ENCODE measurements around the gene C19orf47.

C19orf47 gene

DNA sequence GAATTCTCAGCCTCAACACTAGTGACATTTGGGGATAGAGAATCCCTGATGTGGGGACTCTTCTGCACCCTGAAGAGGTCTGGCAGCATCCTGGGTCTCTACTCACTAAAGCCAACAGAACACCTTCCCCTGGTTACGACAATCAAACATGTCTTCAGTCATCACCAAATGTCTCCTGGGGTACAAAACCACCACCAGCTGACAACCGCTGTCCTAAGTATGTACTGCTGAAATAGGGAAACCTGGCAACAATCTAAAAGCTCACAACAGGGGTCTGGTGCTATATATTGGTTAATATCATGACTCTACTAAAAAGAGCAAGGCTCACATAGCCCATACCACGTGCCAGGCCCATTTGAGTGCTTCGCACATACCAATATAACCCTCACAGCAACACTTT lies 76.5 kb downstream of the C19orf47 start:
- no peaks in the 10 kb centered on the region for H3K9me2 ChIP-seq (replicated peaks; ENCODE audit: low read depth, low read length)
- no peak overlapping the region for H3K4me3 ChIP-seq (ENCODE audit: low read length, poor library complexity, severe bottlenecking)
- peaks cover 87% of the 10 kb centered on the region for H3K79me2 ChIP-seq (ENCODE audit: insufficient read depth, low read length)
- TF ChIP-seq EZH2phosphoT487 (IDR thresholded peaks at IDR 0.05; ENCODE audit: borderline replicate concordance) = no peak
- TF ChIP-seq, protein P1, sequence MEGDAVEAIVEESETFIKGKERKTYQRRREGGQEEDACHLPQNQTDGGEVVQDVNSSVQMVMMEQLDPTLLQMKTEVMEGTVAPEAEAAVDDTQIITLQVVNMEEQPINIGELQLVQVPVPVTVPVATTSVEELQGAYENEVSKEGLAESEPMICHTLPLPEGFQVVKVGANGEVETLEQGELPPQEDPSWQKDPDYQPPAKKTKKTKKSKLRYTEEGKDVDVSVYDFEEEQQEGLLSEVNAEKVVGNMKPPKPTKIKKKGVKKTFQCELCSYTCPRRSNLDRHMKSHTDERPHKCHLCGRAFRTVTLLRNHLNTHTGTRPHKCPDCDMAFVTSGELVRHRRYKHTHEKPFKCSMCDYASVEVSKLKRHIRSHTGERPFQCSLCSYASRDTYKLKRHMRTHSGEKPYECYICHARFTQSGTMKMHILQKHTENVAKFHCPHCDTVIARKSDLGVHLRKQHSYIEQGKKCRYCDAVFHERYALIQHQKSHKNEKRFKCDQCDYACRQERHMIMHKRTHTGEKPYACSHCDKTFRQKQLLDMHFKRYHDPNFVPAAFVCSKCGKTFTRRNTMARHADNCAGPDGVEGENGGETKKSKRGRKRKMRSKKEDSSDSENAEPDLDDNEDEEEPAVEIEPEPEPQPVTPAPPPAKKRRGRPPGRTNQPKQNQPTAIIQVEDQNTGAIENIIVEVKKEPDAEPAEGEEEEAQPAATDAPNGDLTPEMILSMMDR (conservative IDR thresholded peaks at IDR 0.05; ENCODE audit: low read length) = no peak
- H3K4me2 ChIP-seq (ENCODE audit: low read depth, low read length, poor library complexity, severe bottlenecking) = no peak overlapping the region
- no peaks in the 10 kb centered on the region for H3K9me3 ChIP-seq (ENCODE audit: insufficient read depth, low read depth, low read length)
- no peaks in the 10 kb centered on the region for H3K27me3 ChIP-seq (ENCODE audit: insufficient read depth, low read length, poor library complexity, severe bottlenecking)
- H3K36me3 ChIP-seq (ENCODE audit: insufficient read depth, low read length) = no peaks in the 10 kb centered on the region
- H3K4me1 ChIP-seq (ENCODE audit: insufficient read depth, low read length, poor library complexity, severe bottlenecking) = no peaks in the 10 kb centered on the region
- peaks cover 30% of the 10 kb centered on the region for H4K20me1 ChIP-seq (ENCODE audit: insufficient read depth, low read length, poor library complexity, severe bottlenecking)
- H3F3A ChIP-seq (ENCODE audit: low read depth) = no peaks in the 10 kb centered on the region
- no peak overlapping the region for H3K9ac ChIP-seq (ENCODE audit: low read depth, low read length, poor library complexity, severe bottlenecking)
- no peak overlapping the region for H2AFZ ChIP-seq (ENCODE audit: low read length)

DNA sequence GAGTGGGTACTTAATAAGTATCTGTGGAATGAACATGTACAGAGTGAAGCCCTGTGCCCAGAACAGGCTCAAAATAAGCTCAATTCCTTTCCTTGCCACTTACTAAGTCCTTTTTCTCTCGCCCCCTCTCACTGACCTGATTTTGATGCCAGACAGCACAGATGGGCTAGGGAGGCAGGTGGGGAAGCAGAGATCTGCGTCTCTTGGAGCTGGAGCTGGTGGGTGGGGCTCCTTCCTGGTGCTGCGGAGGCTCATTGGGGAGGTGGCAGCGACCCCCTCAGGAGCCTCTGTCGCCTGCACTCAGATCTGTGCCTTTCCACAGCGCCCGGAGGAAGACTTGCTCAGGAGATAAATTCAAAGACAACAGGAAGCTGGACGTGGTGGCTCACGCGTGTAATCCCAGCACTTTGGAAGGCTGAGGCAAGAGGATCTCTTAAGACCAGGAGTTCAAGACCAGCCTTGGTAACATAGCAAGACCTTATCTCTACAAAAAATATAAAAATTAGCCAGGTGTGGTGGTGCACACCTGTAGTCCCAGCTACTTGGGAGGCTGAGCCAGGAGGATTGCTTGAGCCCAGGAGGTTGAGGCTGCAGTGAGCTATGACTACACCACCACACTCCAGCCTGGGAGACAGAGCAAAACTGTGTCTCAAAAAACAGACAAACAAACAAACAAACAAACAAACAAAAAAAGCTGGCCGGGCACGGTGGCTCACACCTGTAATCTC lies 77.7 kb downstream of the C19orf47 start:
- Histone ChIP-seq H2AFZ (ENCODE audit: low read length) (no peak overlapping the region), H3K9me2 (replicated peaks; ENCODE audit: low read depth, low read length) (no peaks in the 10 kb centered on the region), H3K4me2 (ENCODE audit: low read depth, low read length, poor library complexity, severe bottlenecking) (no peak overlapping the region), H3K79me2 (ENCODE audit: insufficient read depth, low read length) (peaks cover 88% of the 10 kb centered on the region), H3F3A (ENCODE audit: low read depth) (no peaks in the 10 kb centered on the region), H3K36me3 (ENCODE audit: insufficient read depth, low read length) (no peaks in the 10 kb centered on the region), H3K9ac (ENCODE audit: low read depth, low read length, poor library complexity, severe bottlenecking) (no peak overlapping the region), H3K4me3 (ENCODE audit: low read length, poor library complexity, severe bottlenecking) (no peak overlapping the region), H3K9me3 (ENCODE audit: insufficient read depth, low read depth, low read length) (no peaks in the 10 kb centered on the region), H3K27me3 (ENCODE audit: insufficient read depth, low read length, poor library complexity, severe bottlenecking) (no peaks in the 10 kb centered on the region), H3K4me1 (ENCODE audit: insufficient read depth, low read length, poor library complexity, severe bottlenecking) (no peaks in the 10 kb centered on the region), H4K20me1 (ENCODE audit: insufficient read depth, low read length, poor library complexity, severe bottlenecking) (peaks cover 33% of the 10 kb centered on the region)
- no peak for TF ChIP-seq EZH2phosphoT487 (IDR thresholded peaks at IDR 0.05; ENCODE audit: borderline replicate concordance)
- TF ChIP-seq, protein P1 (conservative IDR thresholded peaks at IDR 0.05; ENCODE audit: low read length) = no peak

Data from Loucy (cell line).